K562 (cell line): ENCODE measurements around the gene LOXHD1. TPM values are rescaled to one million over a fixed set of nuclear protein-coding genes. Genes with fewer than 3 reads are reported as not detected.
A peak's percentile ranks its signal among the peaks of the same experiment; 100 is the strongest.

Experiments
- ATAC-seq: fragments of 200-7000 bp; cut with Tn5 transposase; 3 replicates; pipeline ENCODE4 v1.9.1; 2020; ENCODE audit warnings: moderate library complexity
- BruUV-seq: library from RNA; stranded (reverse); fragments of 400-500 nt; replicated peaks from 2 replicates; lab custom pipeline; 2021; lab: Mats Ljungman, UMichigan
- CTCF ChIA-PET: fragments of 300-600 bp; formaldehyde crosslinking; extraction: SDS; loops from one replicate; lab custom pipeline; 2021; ENCODE audit warnings: low intra/inter-chr PET ratio; lab: Yijun Ruan, JAX
- POLR2A ChIA-PET: fragments of 300-600, 350-650 bp; sonication (Branson Sonifier 250); formaldehyde crosslinking; extraction: SDS; loops from one replicate; lab custom pipeline; 2021; ENCODE audit warnings: antibody characterized with exemption, inconsistent platforms; lab: Yijun Ruan, JAX
- DNase-seq, 4 experiments: peaks; one replicate each; pipeline versions ENCODE4 v3.0.0 to v3.0.0-alpha.2; 2011 to 2018; ENCODE audit warnings: low spot score in 3 of 4, mixed read lengths in 3 of 4; ENCODE audit errors: extremely low read depth in 1 of 4
- FAIRE-seq: peaks from 2 replicates; lab custom pipeline; 2011; peaks lifted over from hg19 to GRCh38; lab: Jason Lieb, UNC
- H2AFZ ChIP-seq: 2 replicates; pipeline ENCODE4 v1.6.0; 2011; ENCODE audit warnings: low read depth, low read length, control low read depth, inconsistent platforms
- H3K27ac ChIP-seq: fragments of 200-600 bp; 3 replicates; pipeline ENCODE4 v1.8.0; 2011; ENCODE audit warnings: low read depth, mild to moderate bottlenecking, control low read depth, inconsistent platforms, low read length, moderate library complexity, mixed read lengths; ENCODE audit errors: extremely low read depth
- H3K27me3 ChIP-seq, 2 experiments: fragments of 300-600 bp in 1 of 2; 2 replicates in 1 of 2; 3 replicates in 1 of 2; pipeline versions ENCODE4 v1.6.0 to v1.8.0; 2011; ENCODE audit warnings: inconsistent platforms in 2 of 2, low read length in 2 of 2, mild to moderate bottlenecking in 1 of 2, mixed read lengths in 1 of 2, moderate library complexity in 1 of 2; ENCODE audit not compliant: control insufficient read depth in 2 of 2, insufficient read depth in 2 of 2
- H3K36me3 ChIP-seq: fragments of 300-600 bp; 3 replicates; pipeline ENCODE4 v1.8.0; 2011; ENCODE audit warnings: mild to moderate bottlenecking, low read length, inconsistent platforms; ENCODE audit not compliant: control insufficient read depth, insufficient read depth
- H3K4me1 ChIP-seq, 2 experiments: fragments of 200-600 bp in 1 of 2; replicated peaks in 1 of 2; 2 replicates in 1 of 2; 3 replicates in 1 of 2; pipeline versions ENCODE4 v1.5.1 to v1.8.0; 2011; ENCODE audit warnings: inconsistent platforms in 2 of 2, low read length in 2 of 2, mild to moderate bottlenecking in 1 of 2, mixed read lengths in 1 of 2, moderate library complexity in 1 of 2; ENCODE audit not compliant: control insufficient read depth in 2 of 2, insufficient read depth in 2 of 2
- H3K4me2 ChIP-seq: 2 replicates; pipeline ENCODE4 v1.6.1; 2011; ENCODE audit warnings: low read length, control low read depth, inconsistent platforms, mixed read lengths; ENCODE audit not compliant: insufficient read depth
- H3K4me3 ChIP-seq: fragments of 200-600 bp; sonication (generic), shearing (Covaris generic); 2 replicates; pipeline ENCODE4 v1.5.1; 2016; ENCODE audit warnings: control low read depth, inconsistent platforms
- H3K79me2 ChIP-seq: fragments of 200-600 bp; 3 replicates; pipeline ENCODE4 v1.8.0; 2011; ENCODE audit warnings: low read length, inconsistent platforms; ENCODE audit not compliant: control insufficient read depth, insufficient read depth
- H3K9ac ChIP-seq, 2 experiments: 2 replicates each; pipeline versions ENCODE4 v1.6.0 to v1.6.1; 2011; ENCODE audit warnings: low read depth in 2 of 2, low read length in 2 of 2, control low read depth in 1 of 2, inconsistent platforms in 1 of 2, mild to moderate bottlenecking in 1 of 2, mixed read lengths in 1 of 2; ENCODE audit not compliant: insufficient read depth in 1 of 2
- H3K9me1 ChIP-seq: one replicate; pipeline ENCODE4 v1.6.0; 2011; ENCODE audit warnings: inconsistent platforms, mild to moderate bottlenecking, low read length, moderate library complexity; ENCODE audit not compliant: control insufficient read depth, insufficient read depth
- H3K9me3 ChIP-seq: replicated peaks from 2 replicates; pipeline ENCODE4 v1.5.1; 2011; ENCODE audit warnings: low read depth, low read length, inconsistent platforms; ENCODE audit not compliant: control insufficient read depth, insufficient read depth
- H4K20me1 ChIP-seq: replicated peaks from 2 replicates; pipeline ENCODE4 v1.6.1; 2011; ENCODE audit warnings: low read length, inconsistent platforms, mixed read lengths; ENCODE audit not compliant: control insufficient read depth, insufficient read depth
- GABPB2 ChIP-seq: fragments of 250-450 bp; sonication (Bioruptor Pico); conservative IDR thresholded peaks from 2 replicates; pipeline ENCODE4 v1.5.1; 2021; ENCODE audit warnings: mild to moderate bottlenecking
- JUND ChIP-seq, 2 experiments: IDR thresholded peaks; 2 replicates in 1 of 2; 3 replicates in 1 of 2; pipeline ENCODE4 v1.6.1; 2011; ENCODE audit warnings: borderline replicate concordance in 2 of 2, low read depth in 2 of 2, low read length in 2 of 2, improper control_type of control experiment in 1 of 2, missing biosample characterization in 1 of 2, missing genetic modification characterization in 1 of 2, missing genetic modification reagents in 1 of 2
- KDM5B ChIP-seq: fragments of 200-600 bp; sonication (generic); IDR thresholded peaks from 2 replicates; pipeline ENCODE4 v1.6.1; 2012; ENCODE audit warnings: low read depth, mild to moderate bottlenecking, moderate library complexity, low read length, control low read depth, inconsistent platforms; ENCODE audit not compliant: insufficient replicate concordance
- NCOA6 ChIP-seq: fragments of 450-650 bp; IDR thresholded peaks from 2 replicates; pipeline ENCODE4 v1.6.1; 2017; ENCODE audit warnings: mild to moderate bottlenecking
- NFYB ChIP-seq: IDR thresholded peaks from 2 replicates; pipeline ENCODE4 v1.6.1; 2011; ENCODE audit warnings: mild to moderate bottlenecking, moderate library complexity; ENCODE audit not compliant: insufficient read length; ENCODE audit errors: extremely low read depth
- TSC22D4 ChIP-seq: fragments of 450-650 bp; IDR thresholded peaks from 2 replicates; pipeline ENCODE4 v1.6.1; 2016; ENCODE audit warnings: missing genetic modification characterization, missing biosample characterization, control low read depth
- ZKSCAN8 ChIP-seq: fragments of 200-800 bp; sonication (Bioruptor generic); IDR thresholded peaks from 2 replicates; pipeline ENCODE4 v1.6.1; 2016; ENCODE audit warnings: missing genetic modification characterization, missing compliant biosample characterization
- ZNF253 ChIP-seq: fragments of 250-450 bp; sonication (Bioruptor Pico); conservative IDR thresholded peaks from 2 replicates; pipeline ENCODE4 v1.6.1; 2021; ENCODE audit warnings: mild to moderate bottlenecking
- WGBS: fragments of 100-300 bp; shearing (Covaris generic); methylation state at CpG from one replicate; pipeline ENCODE4 v1.1.6; 2016; ENCODE audit warnings: low coverage, mixed read lengths; ENCODE audit not compliant: insufficient coverage; ENCODE audit errors: missing lambda C conversion rate; 5-methylcytosine and 5-hydroxymethylcytosine counted together
- in situ Hi-C: fragments of 300-500 bp; cut with MboI; formaldehyde crosslinking; loops from 4 replicates; pipeline ENCODE4 v1.15.0; 2018; ENCODE audit warnings: inconsistent platforms, mixed read lengths
- intact Hi-C: fragments of 100-400 bp; cut with micrococcal nuclease; formaldehyde crosslinking; loops from 2 replicates; pipeline ENCODE4 v1.14.2; 2022
- polyA plus RNA-seq, 8 experiments: library from polyadenylated mRNA; depleted of rRNA in 4 of 8; stranded (reverse) in 5 of 8; unstranded in 3 of 8; fragments of >200 nt; fragmentation: Nextera tagmentation in 2 of 8; fragmentation: Illumina TruSeq in 1 of 8; extraction: Ambion mirVana in 2 of 8; extraction: Trizol in 1 of 8; gene quantifications; 2 replicates each; pipeline versions ENCODE4 v1.2.1 to v1.2.3, GENCODE V29; 2011 to 2014; ENCODE audit warnings: inconsistent platforms in 1 of 8, missing spikeins in 1 of 8
- total RNA-seq, 7 experiments: library from RNA; depleted of rRNA in 6 of 7; stranded (reverse); fragments of >200 nt in 6 of 7; fragmentation: Illumina TruSeq in 2 of 7; extraction: Trizol in 2 of 7; gene quantifications; 2 replicates each; pipeline versions ENCODE4 v1.2.1 to v1.2.3, GENCODE V29; 2011 to 2021; ENCODE audit warnings: low replicate concordance in 1 of 7
- TF ChIP-seq, protein P1 (sequence below): fragments of 200-800 bp; sonication (Bioruptor generic); IDR thresholded peaks from 2 replicates; pipeline ENCODE4 v1.6.1; 2016; ENCODE audit warnings: missing genetic modification characterization, missing compliant biosample characterization
- TF ChIP-seq, protein P2 (sequence below): fragments of 450-650 bp; IDR thresholded peaks from 2 replicates; pipeline ENCODE4 v1.6.1; 2018; ENCODE audit not compliant: partially characterized antibody

LOXHD1 gene
- total and polyA plus RNA-seq, 9 of the 15 experiments (the other 6 are each of a cell fraction or from before 2014, with no cell fraction given), result not detected

DNA sequence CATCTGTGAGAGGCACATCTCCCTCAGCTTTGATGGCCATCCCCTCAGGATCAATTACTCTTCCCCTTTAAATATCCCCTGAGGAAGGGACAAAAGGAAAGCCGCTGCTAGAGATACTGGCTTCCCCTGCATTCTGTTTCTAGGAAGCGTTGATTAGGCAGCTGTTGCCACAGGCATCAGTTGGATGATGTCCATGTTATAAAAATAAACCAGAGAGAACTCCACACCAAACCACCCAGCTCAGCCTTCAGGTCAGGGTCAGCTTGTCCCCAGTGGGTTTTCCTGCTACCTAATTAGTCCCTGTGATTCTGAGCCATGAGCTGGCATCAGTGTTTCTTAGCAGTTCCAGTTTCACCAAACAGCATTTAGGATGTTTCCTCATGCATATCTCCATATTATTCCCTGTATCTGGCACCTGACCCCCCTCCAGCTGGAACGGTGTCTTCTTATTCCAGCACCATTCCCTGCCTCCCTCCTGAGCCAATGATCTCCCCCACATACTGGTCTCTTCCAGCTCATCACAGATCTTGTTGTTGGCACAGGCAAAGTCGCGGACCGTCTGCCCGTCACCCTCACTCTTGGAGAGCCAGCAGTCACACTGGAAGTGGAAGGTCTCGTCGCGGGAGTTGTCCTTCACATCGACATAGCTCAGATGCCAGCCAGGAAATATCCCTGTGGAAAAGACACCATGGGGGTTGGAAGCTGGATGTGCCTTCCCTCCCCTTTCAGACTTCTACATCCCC lies 168.4 kb downstream of the LOXHD1 start (continued):
- TF ChIP-seq, protein P1, sequence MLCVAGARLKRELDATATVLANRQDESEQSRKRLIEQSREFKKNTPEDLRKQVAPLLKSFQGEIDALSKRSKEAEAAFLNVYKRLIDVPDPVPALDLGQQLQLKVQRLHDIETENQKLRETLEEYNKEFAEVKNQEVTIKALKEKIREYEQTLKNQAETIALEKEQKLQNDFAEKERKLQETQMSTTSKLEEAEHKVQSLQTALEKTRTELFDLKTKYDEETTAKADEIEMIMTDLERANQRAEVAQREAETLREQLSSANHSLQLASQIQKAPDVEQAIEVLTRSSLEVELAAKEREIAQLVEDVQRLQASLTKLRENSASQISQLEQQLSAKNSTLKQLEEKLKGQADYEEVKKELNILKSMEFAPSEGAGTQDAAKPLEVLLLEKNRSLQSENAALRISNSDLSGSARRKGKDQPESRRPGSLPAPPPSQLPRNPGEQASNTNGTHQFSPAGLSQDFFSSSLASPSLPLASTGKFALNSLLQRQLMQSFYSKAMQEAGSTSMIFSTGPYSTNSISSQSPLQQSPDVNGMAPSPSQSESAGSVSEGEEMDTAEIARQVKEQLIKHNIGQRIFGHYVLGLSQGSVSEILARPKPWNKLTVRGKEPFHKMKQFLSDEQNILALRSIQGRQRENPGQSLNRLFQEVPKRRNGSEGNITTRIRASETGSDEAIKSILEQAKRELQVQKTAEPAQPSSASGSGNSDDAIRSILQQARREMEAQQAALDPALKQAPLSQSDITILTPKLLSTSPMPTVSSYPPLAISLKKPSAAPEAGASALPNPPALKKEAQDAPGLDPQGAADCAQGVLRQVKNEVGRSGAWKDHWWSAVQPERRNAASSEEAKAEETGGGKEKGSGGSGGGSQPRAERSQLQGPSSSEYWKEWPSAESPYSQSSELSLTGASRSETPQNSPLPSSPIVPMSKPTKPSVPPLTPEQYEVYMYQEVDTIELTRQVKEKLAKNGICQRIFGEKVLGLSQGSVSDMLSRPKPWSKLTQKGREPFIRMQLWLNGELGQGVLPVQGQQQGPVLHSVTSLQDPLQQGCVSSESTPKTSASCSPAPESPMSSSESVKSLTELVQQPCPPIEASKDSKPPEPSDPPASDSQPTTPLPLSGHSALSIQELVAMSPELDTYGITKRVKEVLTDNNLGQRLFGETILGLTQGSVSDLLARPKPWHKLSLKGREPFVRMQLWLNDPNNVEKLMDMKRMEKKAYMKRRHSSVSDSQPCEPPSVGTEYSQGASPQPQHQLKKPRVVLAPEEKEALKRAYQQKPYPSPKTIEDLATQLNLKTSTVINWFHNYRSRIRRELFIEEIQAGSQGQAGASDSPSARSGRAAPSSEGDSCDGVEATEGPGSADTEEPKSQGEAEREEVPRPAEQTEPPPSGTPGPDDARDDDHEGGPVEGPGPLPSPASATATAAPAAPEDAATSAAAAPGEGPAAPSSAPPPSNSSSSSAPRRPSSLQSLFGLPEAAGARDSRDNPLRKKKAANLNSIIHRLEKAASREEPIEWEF (CRISPR knock-in tag), result no peak
- TF ChIP-seq, all 486 proteins: peak for 0

GRCh38 chr18:46485675-46486194 lies 171.3 kb downstream of the LOXHD1 start:
- no peaks in the 10 kb centered on the region for H3K79me2 ChIP-seq
- no peak for FAIRE-seq

More at GRCh38 chr18:46485675-46486194, 171.3 kb downstream of the LOXHD1 start:
- no peak for TF ChIP-seq NCOA6
- TF ChIP-seq NFYB, result no peak
- no peak for TF ChIP-seq TSC22D4 (tag)
- no peak for TF ChIP-seq ZNF253 (CRISPR knock-in tag)
- TF ChIP-seq, protein P2, sequence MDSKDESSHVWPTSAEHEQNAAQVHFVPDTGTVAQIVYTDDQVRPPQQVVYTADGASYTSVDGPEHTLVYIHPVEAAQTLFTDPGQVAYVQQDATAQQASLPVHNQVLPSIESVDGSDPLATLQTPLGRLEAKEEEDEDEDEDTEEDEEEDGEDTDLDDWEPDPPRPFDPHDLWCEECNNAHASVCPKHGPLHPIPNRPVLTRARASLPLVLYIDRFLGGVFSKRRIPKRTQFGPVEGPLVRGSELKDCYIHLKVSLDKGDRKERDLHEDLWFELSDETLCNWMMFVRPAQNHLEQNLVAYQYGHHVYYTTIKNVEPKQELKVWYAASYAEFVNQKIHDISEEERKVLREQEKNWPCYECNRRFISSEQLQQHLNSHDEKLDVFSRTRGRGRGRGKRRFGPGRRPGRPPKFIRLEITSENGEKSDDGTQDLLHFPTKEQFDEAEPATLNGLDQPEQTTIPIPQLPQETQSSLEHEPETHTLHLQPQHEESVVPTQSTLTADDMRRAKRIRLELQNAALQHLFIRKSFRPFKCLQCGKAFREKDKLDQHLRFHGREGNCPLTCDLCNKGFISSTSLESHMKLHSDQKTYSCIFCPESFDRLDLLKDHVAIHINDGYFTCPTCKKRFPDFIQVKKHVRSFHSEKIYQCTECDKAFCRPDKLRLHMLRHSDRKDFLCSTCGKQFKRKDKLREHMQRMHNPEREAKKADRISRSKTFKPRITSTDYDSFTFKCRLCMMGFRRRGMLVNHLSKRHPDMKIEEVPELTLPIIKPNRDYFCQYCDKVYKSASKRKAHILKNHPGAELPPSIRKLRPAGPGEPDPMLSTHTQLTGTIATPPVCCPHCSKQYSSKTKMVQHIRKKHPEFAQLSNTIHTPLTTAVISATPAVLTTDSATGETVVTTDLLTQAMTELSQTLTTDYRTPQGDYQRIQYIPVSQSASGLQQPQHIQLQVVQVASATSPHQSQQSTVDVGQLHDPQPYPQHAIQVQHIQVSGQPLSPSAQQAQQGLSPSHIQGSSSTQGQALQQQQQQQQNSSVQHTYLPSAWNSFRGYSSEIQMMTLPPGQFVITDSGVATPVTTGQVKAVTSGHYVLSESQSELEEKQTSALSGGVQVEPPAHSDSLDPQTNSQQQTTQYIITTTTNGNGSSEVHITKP, result peak; percentile 28
- TF ChIP-seq JUND (IDR thresholded peaks at IDR 0.05; ENCODE audit: borderline replicate concordance, low read depth, low read length), result no peak
- no peak for TF ChIP-seq JUND (tag; IDR thresholded peaks at IDR 0.05; ENCODE audit: borderline replicate concordance, low read depth, low read length)
- no peak for TF ChIP-seq KDM5B
- TF ChIP-seq GABPB2 (CRISPR knock-in tag), result no peak
- TF ChIP-seq ZKSCAN8 (CRISPR knock-in tag), result no peak
- Histone ChIP-seq H3K9me1 (no peaks in the 10 kb centered on the region), H3K4me2 (no peak overlapping the region), H3K27me3 (peaks cover 2 to 3% of the 10 kb centered on the region in 2 experiments; a peak in 3 of 5 replicates), H3K4me1 (no peaks in the 10 kb centered on the region), H3K9me3 (no peaks in the 10 kb centered on the region), H3K27ac (no peak overlapping the region), H3K4me3 (no peak overlapping the region), H3K9ac (no peak overlapping the region), H2AFZ (no peak overlapping the region), H3K36me3 (no peaks in the 10 kb centered on the region), H4K20me1 (no peaks in the 10 kb centered on the region; the same call in 1 of the 2 replicates)
- no peak for ATAC-seq
- 0% methylated on average over 2 of the region's 2 CpGs for WGBS
- in situ Hi-C loops, result loop anchor here (10.0 to 25.0 kb wide), 2 partner anchors 198 to 341 kb away; no protein-coding TSS in a partner anchor
- intact Hi-C loops, result no loop called here
- no TSS peak for BruUV-seq
- CTCF ChIA-PET, result no interaction called here
- DNase-seq, result no peak
- POLR2A ChIA-PET, result no interaction called here
